HG03342 (cell line): ENCODE results near the gene PLXNB3.

Experiments used
- ATAC-seq: cut with Tn5 transposase; IDR thresholded peaks from one replicate; pipeline ENCODE4 v1.9.1; 2021; ENCODE audit warnings: mild to moderate bottlenecking, moderate library complexity; ENCODE audit not compliant: unreplicated experiment

PLXNB3 gene

DNA sequence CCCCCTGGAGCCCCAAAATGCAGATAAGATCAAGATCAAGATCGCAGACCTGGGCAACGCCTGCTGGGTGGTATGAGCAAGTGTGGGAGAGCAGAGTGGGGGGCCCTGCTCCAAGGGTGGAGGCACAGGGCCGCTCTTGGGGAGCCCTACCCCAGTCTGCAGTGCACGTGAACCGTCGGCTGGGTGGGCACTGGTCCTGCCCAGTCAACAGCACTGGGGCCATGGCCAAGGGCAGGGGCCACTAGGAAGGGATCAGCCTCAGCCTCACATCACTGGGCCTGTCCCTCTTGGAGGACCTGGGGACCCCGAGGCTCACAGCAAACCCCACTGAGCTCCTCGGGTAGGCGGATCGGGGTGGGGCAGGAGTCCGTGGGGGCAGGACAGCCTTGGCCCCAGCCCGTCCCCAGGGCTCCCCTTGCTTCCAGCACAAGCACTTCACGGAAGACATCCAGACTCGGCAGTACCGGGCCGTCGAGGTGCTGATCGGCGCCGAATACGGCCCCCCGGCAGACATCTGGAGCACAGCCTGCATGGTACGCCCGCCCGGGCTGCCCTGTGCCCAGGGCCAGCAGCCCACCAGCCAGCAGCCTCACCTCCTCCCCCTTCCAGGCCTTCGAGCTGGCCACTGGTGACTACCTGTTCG, 20.4 kb downstream of the PLXNB3 start:
- ATAC-seq, result no peak

DNA sequence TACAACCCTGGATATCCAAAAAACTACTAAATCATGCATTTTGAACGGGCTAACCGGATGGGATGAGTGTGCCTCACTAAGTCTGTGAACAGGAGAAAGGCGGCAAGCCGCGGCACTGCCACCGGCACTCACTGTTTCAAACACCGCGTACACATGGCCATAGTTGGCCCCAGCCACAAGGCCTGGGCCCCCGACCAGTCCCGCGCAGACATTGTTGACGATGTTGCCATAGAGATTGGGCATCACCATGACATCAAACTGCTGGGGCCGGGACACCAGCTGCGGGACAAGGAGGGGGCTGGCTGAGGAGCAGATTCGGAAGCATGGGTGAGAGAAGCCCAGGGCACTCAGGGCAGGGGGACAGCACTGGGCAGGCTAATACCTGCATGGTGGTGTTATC, 22.6 kb downstream of the PLXNB3 start:
- ATAC-seq, result no peak

DNA sequence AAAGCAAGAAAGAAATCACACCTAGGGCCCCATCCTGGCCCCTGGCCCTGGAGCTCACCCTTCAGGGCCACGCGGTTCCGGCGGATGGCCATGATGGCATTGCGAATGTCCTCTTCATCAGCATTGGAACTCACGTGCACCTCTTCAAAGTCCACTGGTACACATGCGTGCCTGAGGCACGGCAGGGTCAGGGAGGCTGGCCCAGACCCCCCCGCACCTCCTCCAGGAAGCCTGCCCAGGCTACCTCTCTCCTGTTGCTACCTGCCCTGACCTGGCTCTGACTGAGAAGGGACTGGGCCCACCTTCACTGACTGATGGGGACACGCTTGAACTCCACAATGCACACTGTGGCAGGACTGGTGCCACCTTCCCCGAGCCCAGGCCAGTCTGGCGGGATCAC, 25.6 kb downstream of the PLXNB3 start:
- no peak for ATAC-seq

DNA sequence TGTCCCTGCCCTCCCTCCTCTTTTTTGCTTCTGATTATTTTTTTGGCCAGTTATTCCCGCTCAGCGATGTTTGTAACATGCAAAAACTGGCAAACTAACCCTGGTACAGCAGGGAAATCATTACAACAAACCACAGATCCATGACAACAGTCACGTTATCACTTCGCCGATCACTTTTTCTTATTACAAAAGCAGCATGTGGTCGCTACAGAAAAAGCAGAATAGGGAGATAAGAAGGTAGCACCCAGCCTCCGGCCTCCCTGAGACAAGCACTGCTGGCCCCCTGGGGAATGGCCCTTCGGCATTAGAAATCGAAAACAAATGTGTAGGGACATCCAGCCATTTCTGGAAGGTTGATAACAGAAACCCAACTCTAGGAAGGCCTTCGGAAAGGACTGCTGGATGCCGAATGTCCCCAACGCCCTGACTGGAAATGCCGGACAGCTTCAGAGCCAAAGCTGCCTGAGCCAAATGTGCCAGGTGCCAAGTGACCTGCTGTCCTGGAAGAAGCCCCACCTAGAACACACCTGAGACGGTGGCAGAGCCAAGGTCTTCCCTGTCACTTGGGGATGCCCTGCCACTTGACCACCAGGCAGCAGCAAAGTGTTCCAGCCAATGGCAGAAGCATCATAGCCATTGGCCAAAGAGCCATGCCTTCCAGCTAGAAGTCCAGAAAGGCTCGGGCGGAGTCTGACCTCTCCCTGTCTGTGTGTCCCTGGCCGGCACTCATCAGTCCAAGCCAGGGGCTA, 27.2 kb downstream of the PLXNB3 start:
- no peak for ATAC-seq

DNA sequence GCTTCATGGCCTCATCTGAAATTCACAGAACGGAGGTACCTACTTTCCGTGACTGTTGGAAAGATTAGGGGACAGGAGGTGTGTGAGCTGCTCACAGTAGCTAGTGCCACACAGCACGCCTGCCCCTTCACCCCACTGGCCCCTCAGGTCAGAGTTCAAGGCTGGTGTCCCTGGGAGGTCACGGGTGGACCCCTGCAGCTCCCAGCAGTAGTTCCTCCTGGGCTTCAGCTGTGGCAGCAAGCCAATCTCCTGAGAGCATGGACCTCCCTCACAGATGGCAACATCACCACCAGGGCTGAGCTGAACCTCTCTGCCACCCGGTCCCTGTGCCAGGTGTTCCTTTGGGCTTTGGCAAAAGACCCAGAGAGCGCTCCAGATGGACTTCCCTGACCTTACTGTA, 28.3 kb downstream of the PLXNB3 start:
- no peak for ATAC-seq

GRCh38 chrX:153793291-153793690, 29.2 kb downstream of the PLXNB3 start:
- ATAC-seq, result no peak

DNA sequence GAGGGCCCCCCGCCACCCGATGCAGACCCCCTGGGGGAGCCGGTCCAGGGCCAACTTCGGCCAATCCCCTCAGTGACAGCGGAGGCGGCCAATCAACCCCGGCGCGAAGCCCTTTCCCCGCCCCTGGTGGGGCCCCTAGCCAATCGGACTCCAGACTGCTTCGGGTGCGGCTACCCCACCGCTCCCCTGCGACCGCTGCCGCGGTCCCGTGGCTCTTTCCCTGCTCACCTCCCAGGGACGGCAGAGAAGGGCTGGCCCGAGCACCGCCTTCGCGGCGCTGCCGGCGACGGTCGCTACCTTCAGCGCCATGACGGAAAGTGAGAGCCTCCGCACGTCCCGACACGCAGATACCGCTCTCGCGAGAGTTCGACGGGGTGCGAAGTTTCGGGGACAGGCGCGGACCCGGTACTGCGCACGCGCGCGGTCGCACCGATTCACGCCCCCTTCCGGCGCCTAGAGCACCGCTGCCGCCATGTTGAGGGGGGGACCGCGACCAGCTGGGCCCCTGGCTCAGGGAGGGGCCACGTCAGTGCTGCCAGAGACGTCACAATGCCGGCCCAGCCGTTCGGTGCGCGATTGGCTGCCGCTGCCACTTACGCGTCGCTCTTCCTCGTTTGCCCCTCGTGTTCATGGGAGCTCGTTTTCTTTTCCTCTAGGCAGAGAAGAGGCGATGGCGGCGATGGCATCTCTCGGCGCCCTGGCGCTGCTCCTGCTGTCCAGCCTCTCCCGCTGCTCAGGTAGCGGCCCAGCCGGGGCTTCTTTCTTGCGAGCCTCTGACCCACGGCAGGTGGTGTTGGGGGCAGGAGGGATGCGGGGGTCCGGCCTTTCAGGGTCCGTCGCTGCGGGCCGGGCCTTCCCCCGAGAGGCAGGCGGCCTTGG, 30.2 kb downstream of the PLXNB3 start, which contains the start of the genes IDH3G and SSR4:
IDH3G (minus strand) TSS at position 358 of the 879 bp plus-strand sequence; CDS start at position 309, 49 bp downstream.
SSR4 (plus strand) TSS at position 651 of the 879 bp plus-strand sequence; CDS start at position 671, 20 bp downstream.
- ATAC-seq, result peak; percentile 89

DNA sequence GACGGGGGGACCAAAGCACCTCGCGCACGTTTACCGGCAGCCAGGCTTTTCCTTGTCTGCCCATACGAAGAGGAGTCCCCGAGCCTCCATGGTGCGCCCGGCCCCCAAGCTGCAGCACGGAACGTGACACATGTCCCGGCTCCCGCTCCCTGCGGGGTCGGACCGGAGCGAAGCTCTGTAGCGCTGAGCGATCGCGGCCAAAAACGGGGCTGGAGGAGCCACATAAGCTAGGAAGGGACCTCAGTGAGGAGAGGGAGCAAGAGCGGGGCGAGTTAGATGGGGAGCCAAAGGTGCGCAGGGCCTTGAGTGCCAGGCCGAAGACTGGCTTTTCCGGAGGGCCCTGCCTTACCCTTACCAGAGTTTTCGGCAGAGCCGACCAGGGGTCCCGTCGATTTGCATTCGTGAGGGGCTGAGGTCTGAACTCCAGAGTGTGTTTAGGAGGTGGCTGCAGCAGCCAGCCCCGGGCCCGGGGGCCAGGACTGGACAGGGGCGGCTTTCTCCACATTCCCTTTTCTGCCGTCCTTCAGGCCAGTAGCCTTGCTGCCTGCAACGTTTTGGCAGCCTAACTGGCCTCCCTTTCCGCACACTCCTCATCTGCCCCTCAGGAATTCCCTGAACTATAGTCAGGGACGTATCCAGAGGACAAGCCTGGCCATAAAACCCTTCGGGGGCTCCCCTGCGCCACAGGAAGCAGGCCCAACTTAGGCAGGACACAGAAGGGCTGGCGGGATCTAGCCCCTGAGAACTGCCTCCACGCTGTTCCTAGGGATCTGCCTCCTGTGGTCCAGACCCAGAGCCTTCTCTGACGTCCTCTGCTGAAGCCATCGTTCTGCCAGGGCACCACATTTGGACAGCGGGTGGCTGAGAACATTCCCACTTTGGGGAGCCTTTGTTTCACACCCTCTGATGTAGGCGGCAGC, 31.1 kb downstream of the PLXNB3 start:
- no peak for ATAC-seq

GRCh38 chrX:153797415-153798015, 33.5 kb downstream of the PLXNB3 start:
- no peak for ATAC-seq

GRCh38 chrX:153799326-153799725, 35.3 kb downstream of the PLXNB3 start:
- ATAC-seq, result no peak

DNA sequence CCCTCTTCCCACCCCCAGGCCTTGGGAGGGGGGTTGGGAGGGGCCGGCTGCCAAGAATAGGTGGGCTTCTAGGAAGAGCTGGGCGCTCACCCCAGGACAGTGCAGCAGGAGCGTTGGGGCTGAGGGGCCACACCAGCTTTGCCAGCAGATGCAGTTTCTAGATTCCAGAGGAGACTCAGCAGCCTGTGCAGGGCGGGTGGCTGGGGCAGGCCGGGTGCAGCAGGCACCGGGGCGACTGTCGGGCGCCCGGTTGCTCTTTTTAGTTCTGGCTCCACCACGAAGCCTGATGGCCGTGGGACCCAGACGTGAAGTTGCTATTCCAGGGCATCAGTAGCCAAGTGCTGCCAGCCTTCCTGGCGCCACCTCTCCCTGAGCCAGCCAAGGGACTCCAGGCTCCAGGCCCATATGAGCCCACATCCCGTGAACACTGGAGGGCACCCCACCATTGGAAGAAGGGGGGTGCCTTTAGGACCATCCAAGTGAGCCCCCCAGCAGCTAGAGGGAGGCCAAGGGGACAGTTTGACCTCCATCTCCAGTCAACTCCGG, 36.2 kb downstream of the PLXNB3 start:
- no peak for ATAC-seq

DNA sequence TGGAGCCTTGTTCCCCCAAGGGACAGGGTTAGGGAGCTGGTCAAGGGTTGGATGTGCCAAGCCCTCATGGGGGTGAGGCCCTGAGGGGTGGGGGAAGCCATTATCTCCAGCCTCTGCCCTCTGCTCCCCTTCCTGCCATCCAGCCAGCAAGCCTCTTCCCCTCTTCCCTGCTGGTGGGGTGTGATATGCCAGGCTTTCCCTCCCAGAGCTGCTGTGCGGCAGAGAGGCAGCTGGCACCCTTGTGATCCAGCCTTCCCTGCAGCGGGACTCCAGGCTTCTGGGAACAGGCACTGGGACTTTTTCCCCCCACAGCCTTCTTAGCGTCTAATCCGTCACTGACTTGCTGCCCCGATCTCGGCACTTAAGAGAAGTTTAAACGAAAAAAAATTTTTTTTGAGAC, 36.7 kb downstream of the PLXNB3 start:
- ATAC-seq, result no peak

- ATAC-seq, result no peak
Observed at GRCh38 chrX:153801669-153802068, 37.6 kb downstream of the PLXNB3 start.

DNA sequence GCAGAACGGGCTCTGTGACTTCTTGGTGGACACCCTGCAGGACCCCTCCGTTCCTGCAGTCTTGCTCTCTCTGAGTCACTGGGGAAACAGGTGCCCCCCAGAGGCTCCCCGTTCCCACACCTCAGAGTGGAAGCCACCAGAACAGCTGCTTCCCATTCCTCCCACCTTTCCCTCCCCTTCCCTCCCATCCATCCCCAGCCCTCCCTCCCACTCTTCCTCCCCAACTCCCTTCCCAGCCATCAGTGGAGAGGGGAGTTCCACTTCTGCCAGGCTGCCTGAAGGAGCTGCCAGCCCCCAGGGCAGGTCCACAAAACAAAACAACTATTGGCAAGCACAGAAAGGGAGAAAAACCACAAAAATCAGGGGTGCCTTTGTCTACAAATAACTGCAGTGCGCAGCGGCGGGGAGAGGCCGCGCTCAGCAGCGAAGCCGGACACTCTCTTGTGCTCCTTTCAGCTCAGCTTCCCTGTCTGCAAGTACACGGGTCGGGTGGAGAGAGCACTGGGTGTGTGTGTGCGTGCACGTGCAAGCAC, 38.5 kb downstream of the PLXNB3 start:
- no peak for ATAC-seq

GRCh38 chrX:153803211-153804099, 39.4 kb downstream of the PLXNB3 start:
- ATAC-seq, result no peak

DNA sequence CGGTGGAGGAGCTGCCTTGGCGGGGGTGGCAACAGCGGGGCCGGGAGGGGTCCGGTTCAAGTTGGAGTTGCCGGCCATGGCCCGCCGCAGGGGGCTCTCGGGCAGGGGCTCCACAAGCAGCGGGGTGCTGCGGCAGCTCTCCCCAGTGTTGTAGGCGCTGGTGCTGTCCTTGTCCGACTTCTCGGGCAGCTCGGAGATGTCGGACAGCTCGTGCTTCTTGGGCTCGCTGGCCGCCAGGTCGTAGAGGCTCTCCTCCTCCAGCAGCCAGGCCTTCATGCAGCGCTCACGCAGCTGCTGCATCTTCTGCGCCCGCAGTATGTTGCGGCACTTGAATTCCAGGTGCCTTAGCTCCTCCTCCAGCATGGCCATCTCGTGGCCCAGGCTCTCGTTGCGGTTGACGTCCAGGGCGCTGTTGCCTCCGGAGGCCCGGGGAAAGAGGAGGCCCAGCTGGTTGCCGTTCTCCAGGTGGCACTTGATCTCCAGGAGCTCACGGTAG, 40.1 kb downstream of the PLXNB3 start:
- ATAC-seq, result no peak

GRCh38 chrX:153804621-153805020, 40.6 kb downstream of the PLXNB3 start:
- no peak for ATAC-seq

DNA sequence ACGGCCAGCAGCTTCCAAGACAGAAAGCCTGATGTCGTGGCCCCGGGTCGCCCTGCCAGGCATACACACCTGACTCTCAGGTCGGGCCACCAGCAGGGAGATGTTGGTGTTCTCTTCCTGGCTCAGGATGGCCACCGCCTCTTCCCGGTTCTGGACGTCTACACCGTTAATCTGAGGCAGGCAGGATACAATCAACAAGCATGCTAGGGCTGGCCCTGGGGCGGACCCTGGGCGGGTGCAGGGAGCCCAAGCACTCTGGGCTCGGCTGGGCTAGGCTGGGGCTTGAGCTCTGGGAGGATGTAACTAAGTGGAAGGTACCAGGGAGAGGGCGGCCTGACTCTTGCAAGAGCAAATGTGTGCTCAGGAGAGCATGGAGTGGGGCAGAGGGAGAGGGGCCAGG, 41.4 kb downstream of the PLXNB3 start:
- no peak for ATAC-seq
